ENCODE measurements around the gene PARD3. TPM values are rescaled to one million over a fixed set of nuclear protein-coding genes. Genes with fewer than 3 reads are reported as not detected.

The PARD3 gene
- total RNA-seq, 2 donors from 2014 or later, result 36.1 to 48.5 TPM

DNA sequence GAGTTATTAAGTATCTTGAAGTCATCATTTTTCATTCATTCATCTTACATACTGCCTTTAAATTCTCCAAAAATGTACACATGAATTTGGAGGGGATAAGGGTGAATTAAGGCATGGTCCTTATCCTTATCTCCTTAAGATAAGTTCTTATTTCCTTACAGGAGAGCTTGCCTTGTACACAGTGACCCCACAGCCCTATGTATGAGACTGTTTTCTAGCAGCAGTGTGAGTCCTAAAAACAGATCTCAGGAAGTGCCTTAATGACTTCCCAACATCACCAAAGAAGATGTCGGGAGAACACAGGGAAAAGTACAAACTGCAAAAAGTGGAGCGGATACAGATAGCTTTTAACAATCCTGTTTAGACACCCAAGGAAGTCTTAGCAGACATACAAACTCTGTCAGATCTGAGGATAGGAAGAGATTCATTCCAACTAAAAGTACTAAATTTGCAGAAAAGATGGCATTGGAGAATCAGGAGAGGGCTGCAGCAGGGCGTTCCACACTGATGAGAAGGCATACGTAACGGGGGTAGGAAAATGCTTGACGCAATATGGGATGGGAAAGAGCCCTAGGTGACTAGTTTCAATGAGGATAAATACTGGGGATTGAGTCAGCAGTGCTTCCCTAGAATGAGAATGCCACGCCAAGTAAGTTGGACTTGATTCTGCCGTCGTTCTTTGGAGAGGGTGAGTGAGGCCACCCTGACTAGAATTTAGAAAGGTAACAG, 570.2 kb downstream of the PARD3 start:
- Histone ChIP-seq H3K27ac (no peak overlapping the region), H3K9me3 (no peaks in the 10 kb centered on the region), H3K4me1 (no peaks in the 10 kb centered on the region), H3K27me3 (no peaks in the 10 kb centered on the region), H3K4me3 (no peak overlapping the region), H3K36me3 (replicated peaks in 1 of 2; ENCODE audit: insufficient read depth in 1 of 2, low read depth in 2 of 2) (no peaks in the 10 kb centered on the region)
- ATAC-seq, result no peak
- WGBS, 2 donors, result 94% methylated on average over 9 of the region's 9 CpGs
- intact Hi-C loops (cut with DNase I), result no loop called here
- TF ChIP-seq, protein P1, sequence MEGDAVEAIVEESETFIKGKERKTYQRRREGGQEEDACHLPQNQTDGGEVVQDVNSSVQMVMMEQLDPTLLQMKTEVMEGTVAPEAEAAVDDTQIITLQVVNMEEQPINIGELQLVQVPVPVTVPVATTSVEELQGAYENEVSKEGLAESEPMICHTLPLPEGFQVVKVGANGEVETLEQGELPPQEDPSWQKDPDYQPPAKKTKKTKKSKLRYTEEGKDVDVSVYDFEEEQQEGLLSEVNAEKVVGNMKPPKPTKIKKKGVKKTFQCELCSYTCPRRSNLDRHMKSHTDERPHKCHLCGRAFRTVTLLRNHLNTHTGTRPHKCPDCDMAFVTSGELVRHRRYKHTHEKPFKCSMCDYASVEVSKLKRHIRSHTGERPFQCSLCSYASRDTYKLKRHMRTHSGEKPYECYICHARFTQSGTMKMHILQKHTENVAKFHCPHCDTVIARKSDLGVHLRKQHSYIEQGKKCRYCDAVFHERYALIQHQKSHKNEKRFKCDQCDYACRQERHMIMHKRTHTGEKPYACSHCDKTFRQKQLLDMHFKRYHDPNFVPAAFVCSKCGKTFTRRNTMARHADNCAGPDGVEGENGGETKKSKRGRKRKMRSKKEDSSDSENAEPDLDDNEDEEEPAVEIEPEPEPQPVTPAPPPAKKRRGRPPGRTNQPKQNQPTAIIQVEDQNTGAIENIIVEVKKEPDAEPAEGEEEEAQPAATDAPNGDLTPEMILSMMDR (IDR thresholded peaks at IDR 0.05), result no peak
- TF ChIP-seq POLR2A (IDR thresholded peaks at IDR 0.05), result no peak
- DNase-seq, result no peak

DNA sequence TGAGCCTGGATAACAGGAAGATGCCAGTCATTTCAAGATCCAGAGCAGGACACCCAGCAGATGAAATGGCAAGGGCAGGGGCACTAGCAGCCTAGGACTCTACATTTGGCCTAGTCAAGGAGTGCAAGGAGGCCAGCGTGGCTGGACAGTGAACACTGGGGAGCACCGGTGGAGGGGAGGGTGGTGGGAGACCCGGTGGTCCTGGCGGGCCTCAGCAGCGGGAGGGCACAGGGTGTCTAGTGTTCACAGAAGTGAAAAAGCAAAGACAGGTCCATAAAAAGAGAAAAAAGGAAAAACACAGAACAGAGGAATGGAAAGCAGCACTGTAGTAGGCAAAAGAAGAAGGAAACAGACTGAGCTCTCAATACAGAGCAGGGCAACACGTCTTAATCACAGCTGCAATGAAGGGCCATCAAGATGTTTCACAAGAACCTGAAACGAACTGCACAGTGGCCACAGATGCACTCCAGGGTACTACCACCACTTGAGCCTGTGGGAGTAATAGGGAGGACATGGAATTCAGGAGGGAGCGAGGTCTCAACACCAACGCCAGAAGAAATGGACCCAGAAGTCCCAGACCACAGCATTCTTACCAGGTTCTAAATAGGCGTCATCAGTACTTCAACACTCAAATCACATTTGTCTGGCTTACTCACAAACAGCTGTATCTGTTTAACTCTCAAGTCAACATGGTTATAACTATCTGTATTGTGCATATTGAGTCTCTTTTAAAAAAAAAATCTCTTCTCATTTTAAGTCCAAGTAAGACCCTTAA, 573.7 kb downstream of the PARD3 start:
- TF ChIP-seq, protein P1 (IDR thresholded peaks at IDR 0.05), result no peak
- no peak for TF ChIP-seq POLR2A (IDR thresholded peaks at IDR 0.05)
- no peak for ATAC-seq
- intact Hi-C loops (cut with DNase I), result no loop called here
- Histone ChIP-seq H3K9me3 (no peaks in the 10 kb centered on the region), H3K27me3 (no peaks in the 10 kb centered on the region), H3K27ac (no peak overlapping the region), H3K36me3 (replicated peaks in 1 of 2; ENCODE audit: insufficient read depth in 1 of 2, low read depth in 2 of 2) (no peaks in the 10 kb centered on the region), H3K4me1 (no peaks in the 10 kb centered on the region), H3K4me3 (no peak overlapping the region)
- WGBS, 2 donors, result 89 to 91% methylated on average over 10 of the region's 10 CpGs
- DNase-seq, result no peak

- WGBS, 2 donors, result 86 to 90% methylated on average over 7 of the region's 7 CpGs
- no peak for ATAC-seq
These were observed 575.1 kb downstream of the PARD3 start for GRCh38 chr10:34240039-34240438.

GRCh38 chr10:34237898-34238455, 577.1 kb downstream of the PARD3 start:
- H3K9me3 ChIP-seq, result no peaks in the 10 kb centered on the region
- TF ChIP-seq, protein P1 (IDR thresholded peaks at IDR 0.05), result no peak
- no peak for TF ChIP-seq POLR2A (IDR thresholded peaks at IDR 0.05)
- no peak overlapping the region for H3K27ac ChIP-seq
- intact Hi-C loops (cut with DNase I), result no loop called here
- ATAC-seq (no peak), DNase-seq (no peak)
- no peaks in the 10 kb centered on the region for H3K27me3 ChIP-seq
- 75 to 87% methylated on average over 1 of the region's 1 CpG for WGBS, 2 donors
- peaks cover 11% of the 10 kb centered on the region for H3K4me1 ChIP-seq
- H3K36me3 ChIP-seq (replicated peaks in 1 of 2; ENCODE audit: insufficient read depth in 1 of 2, low read depth in 2 of 2), result no peaks in the 10 kb centered on the region
- no peak overlapping the region for H3K4me3 ChIP-seq

More at GRCh38 chr10:34240039-34240438, 575.1 kb downstream of the PARD3 start:
- Histone ChIP-seq H3K4me1 (peaks cover 11% of the 10 kb centered on the region), H3K27me3 (no peaks in the 10 kb centered on the region), H3K27ac (no peak overlapping the region), H3K4me3 (no peak overlapping the region), H3K9me3 (no peaks in the 10 kb centered on the region), H3K36me3 (replicated peaks in 1 of 2; ENCODE audit: insufficient read depth in 1 of 2, low read depth in 2 of 2) (no peaks in the 10 kb centered on the region)
- DNase-seq, result no peak
- TF ChIP-seq, protein P1 (IDR thresholded peaks at IDR 0.05), result no peak
- no peak for TF ChIP-seq POLR2A (IDR thresholded peaks at IDR 0.05)
- intact Hi-C loops (cut with DNase I), result no loop called here
